ENCODE measurements around the gene LIMK2.
"Not testable (repeated sequence)": the region's sequence is repeated elsewhere in the genome, so short reads cannot be mapped to it uniquely, and the experiment has no call there.

Gene LIMK2

GRCh38 chr22:31241200-31241599, 29.1 kb downstream of the LIMK2 start:
- ChIA-PET CTCF (interaction anchor here (0.8 to 19.0 kb wide), 5 partner anchors 10 to 29 kb away, joined by 3 to 185 read pairs (median 10); partner anchors contain the start of gene LIMK2), POLR2A (interaction anchor here (0.7 kb wide), 2 partner anchors 11 to 12 kb away, joined by 3 read pairs; no protein-coding TSS in a partner anchor)
- Histone ChIP-seq H3K4me3 (ENCODE audit: control insufficient read depth in 1 of 7, extremely low read depth in 1 of 7, insufficient read depth in 4 of 7, low read depth in 2 of 7, low read length in 6 of 7) (no peak overlapping the region), H3K4me1 (ENCODE audit: control extremely low read depth in 1 of 4, control insufficient read depth in 4 of 4, insufficient read depth in 4 of 4, low read length in 3 of 4) (peaks cover 0 to 22% (median 10%) of the 10 kb centered on the region in 4 experiments), H3K9me3 (ENCODE audit: control extremely low read depth in 1 of 5, control insufficient read depth in 4 of 5, insufficient read depth in 2 of 5, low read depth in 1 of 5, low read length in 4 of 5) (no peaks in the 10 kb centered on the region), H3K36me3 (ENCODE audit: control insufficient read depth in 4 of 4, insufficient read depth in 4 of 4, low read length in 3 of 4) (peaks cover 0 to 40% (median 12%) of the 10 kb centered on the region in 4 experiments), H3K27me3 (replicated peaks in 2 of 5; ENCODE audit: control insufficient read depth in 4 of 5, insufficient read depth in 5 of 5, low read length in 4 of 5) (no peaks in the 10 kb centered on the region), H3K27ac (ENCODE audit: insufficient read depth in 1 of 2, low read depth in 1 of 2, low read length in 2 of 2, poor library complexity in 1 of 2, severe bottlenecking in 2 of 2) (no peak overlapping the region)
- DNase-seq: no peak
- 83% methylated on average over 1 of the region's 1 CpG for WGBS (ENCODE audit: insufficient coverage)

- ChIA-PET CTCF (interaction anchor here (1.0 to 19.0 kb wide), 2 partner anchors 14 to 28 kb away, joined by 3 to 185 read pairs; no protein-coding TSS in a partner anchor), POLR2A (interaction anchor here (0.7 kb wide), 1 partner anchor 10 kb away, joined by 3 read pairs; no protein-coding TSS in a partner anchor)
- Histone ChIP-seq H3K4me1 (ENCODE audit: control extremely low read depth in 1 of 4, control insufficient read depth in 4 of 4, insufficient read depth in 4 of 4, low read length in 3 of 4) (peaks cover 0 to 20% (median 9%) of the 10 kb centered on the region in 4 experiments), H3K36me3 (ENCODE audit: control insufficient read depth in 4 of 4, insufficient read depth in 4 of 4, low read length in 3 of 4) (peaks cover 0 to 41% (median 12%) of the 10 kb centered on the region in 4 experiments), H3K27ac (ENCODE audit: insufficient read depth in 1 of 2, low read depth in 1 of 2, low read length in 2 of 2, poor library complexity in 1 of 2, severe bottlenecking in 2 of 2) (no peak overlapping the region), H3K27me3 (replicated peaks in 2 of 5; ENCODE audit: control insufficient read depth in 4 of 5, insufficient read depth in 5 of 5, low read length in 4 of 5) (no peaks in the 10 kb centered on the region), H3K9me3 (ENCODE audit: control extremely low read depth in 1 of 5, control insufficient read depth in 4 of 5, insufficient read depth in 2 of 5, low read depth in 1 of 5, low read length in 4 of 5) (no peaks in the 10 kb centered on the region), H3K4me3 (ENCODE audit: control insufficient read depth in 1 of 7, extremely low read depth in 1 of 7, insufficient read depth in 4 of 7, low read depth in 2 of 7, low read length in 6 of 7) (no peak overlapping the region)
- no peak for DNase-seq
These were observed 29.8 kb downstream of the LIMK2 start for GRCh38 chr22:31241936-31242335.

- Histone ChIP-seq H3K27me3 (replicated peaks in 2 of 5; ENCODE audit: control insufficient read depth in 4 of 5, insufficient read depth in 5 of 5, low read length in 4 of 5) (no peaks in the 10 kb centered on the region), H3K27ac (ENCODE audit: insufficient read depth in 1 of 2, low read depth in 1 of 2, low read length in 2 of 2, poor library complexity in 1 of 2, severe bottlenecking in 2 of 2) (no peak overlapping the region), H3K4me1 (ENCODE audit: control extremely low read depth in 1 of 4, control insufficient read depth in 4 of 4, insufficient read depth in 4 of 4, low read length in 3 of 4) (peaks cover 0 to 25% (median 16%) of the 10 kb centered on the region in 4 experiments), H3K36me3 (ENCODE audit: control insufficient read depth in 4 of 4, insufficient read depth in 4 of 4, low read length in 3 of 4) (peaks cover 0 to 42% (median 12%) of the 10 kb centered on the region in 4 experiments), H3K9me3 (ENCODE audit: control extremely low read depth in 1 of 5, control insufficient read depth in 4 of 5, insufficient read depth in 2 of 5, low read depth in 1 of 5, low read length in 4 of 5) (no peaks in the 10 kb centered on the region), H3K4me3 (ENCODE audit: control insufficient read depth in 1 of 7, extremely low read depth in 1 of 7, insufficient read depth in 4 of 7, low read depth in 2 of 7, low read length in 6 of 7) (no peak overlapping the region)
- 95% methylated on average over 4 of the region's 5 CpGs for WGBS (ENCODE audit: insufficient coverage)
- CTCF ChIA-PET: interaction anchor here (1.4 to 19.0 kb wide), 3 partner anchors 10 to 27 kb away, joined by 5 to 185 read pairs (median 21); no protein-coding TSS in a partner anchor
- POLR2A ChIA-PET: no interaction called here
- DNase-seq: no peak
These were observed 31.4 kb downstream of the LIMK2 start for GRCh38 chr22:31243339-31244045.

- Histone ChIP-seq H3K4me3 (ENCODE audit: control insufficient read depth in 1 of 7, extremely low read depth in 1 of 7, insufficient read depth in 4 of 7, low read depth in 2 of 7, low read length in 6 of 7) (no peak overlapping the region), H3K4me1 (ENCODE audit: control extremely low read depth in 1 of 4, control insufficient read depth in 4 of 4, insufficient read depth in 4 of 4, low read length in 3 of 4) (peaks cover 0 to 28% (median 18%) of the 10 kb centered on the region in 4 experiments), H3K9me3 (ENCODE audit: control extremely low read depth in 1 of 5, control insufficient read depth in 4 of 5, insufficient read depth in 2 of 5, low read depth in 1 of 5, low read length in 4 of 5) (no peaks in the 10 kb centered on the region), H3K27me3 (replicated peaks in 2 of 5; ENCODE audit: control insufficient read depth in 4 of 5, insufficient read depth in 5 of 5, low read length in 4 of 5) (no peaks in the 10 kb centered on the region), H3K27ac (ENCODE audit: insufficient read depth in 1 of 2, low read depth in 1 of 2, low read length in 2 of 2, poor library complexity in 1 of 2, severe bottlenecking in 2 of 2) (no peak overlapping the region), H3K36me3 (ENCODE audit: control insufficient read depth in 4 of 4, insufficient read depth in 4 of 4, low read length in 3 of 4) (peaks cover 2 to 44% (median 14%) of the 10 kb centered on the region in 4 experiments)
- DNase-seq: no peak
- 100% methylated on average over 2 of the region's 9 CpGs for WGBS (ENCODE audit: insufficient coverage)
- POLR2A ChIA-PET: interaction anchor here (0.5 to 0.6 kb wide), 2 partner anchors 27 to 937 kb away, joined by 3 to 6 read pairs; no protein-coding TSS in a partner anchor
- CTCF ChIA-PET: interaction anchor here (0.7 to 19.0 kb wide), 7 partner anchors 9 to 1025 kb away, joined by 3 to 185 read pairs (median 5); no protein-coding TSS in a partner anchor
These were observed 32.2 kb downstream of the LIMK2 start for GRCh38 chr22:31244046-31244942.

GRCh38 chr22:31244943-31245451, 32.9 kb downstream of the LIMK2 start:
- no peak for DNase-seq
- CTCF ChIA-PET: interaction anchor here (0.6 to 19.0 kb wide), 7 partner anchors 9 to 1025 kb away, joined by 3 to 185 read pairs (median 3); no protein-coding TSS in a partner anchor
- no peaks in the 10 kb centered on the region for H3K27me3 ChIP-seq (replicated peaks in 2 of 5; ENCODE audit: control insufficient read depth in 4 of 5, insufficient read depth in 5 of 5, low read length in 4 of 5)
- 100% methylated on average over 3 of the region's 7 CpGs for WGBS (ENCODE audit: insufficient coverage)
- POLR2A ChIA-PET: interaction anchor here (0.5 to 0.6 kb wide), 2 partner anchors 28 to 938 kb away, joined by 3 to 6 read pairs; no protein-coding TSS in a partner anchor
- H3K4me3 ChIP-seq (ENCODE audit: control insufficient read depth in 1 of 7, extremely low read depth in 1 of 7, insufficient read depth in 4 of 7, low read depth in 2 of 7, low read length in 6 of 7): no peak overlapping the region
- no peak overlapping the region for H3K27ac ChIP-seq (ENCODE audit: insufficient read depth in 1 of 2, low read depth in 1 of 2, low read length in 2 of 2, poor library complexity in 1 of 2, severe bottlenecking in 2 of 2)
- peaks cover 0 to 28% (median 18%) of the 10 kb centered on the region in 4 experiments for H3K4me1 ChIP-seq (ENCODE audit: control extremely low read depth in 1 of 4, control insufficient read depth in 4 of 4, insufficient read depth in 4 of 4, low read length in 3 of 4)
- peaks cover 2 to 41% (median 16%) of the 10 kb centered on the region in 4 experiments for H3K36me3 ChIP-seq (ENCODE audit: control insufficient read depth in 4 of 4, insufficient read depth in 4 of 4, low read length in 3 of 4)
- H3K9me3 ChIP-seq (ENCODE audit: control extremely low read depth in 1 of 5, control insufficient read depth in 4 of 5, insufficient read depth in 2 of 5, low read depth in 1 of 5, low read length in 4 of 5): no peaks in the 10 kb centered on the region

GRCh38 chr22:31245998-31246397, 33.9 kb downstream of the LIMK2 start:
- H3K27ac ChIP-seq (ENCODE audit: insufficient read depth in 1 of 2, low read depth in 1 of 2, low read length in 2 of 2, poor library complexity in 1 of 2, severe bottlenecking in 2 of 2); POLR2A ChIA-PET; DNase-seq; H3K4me3 ChIP-seq (ENCODE audit: control insufficient read depth in 1 of 7, extremely low read depth in 1 of 7, insufficient read depth in 4 of 7, low read depth in 2 of 7, low read length in 6 of 7); H3K9me3 ChIP-seq (ENCODE audit: control extremely low read depth in 1 of 5, control insufficient read depth in 4 of 5, insufficient read depth in 2 of 5, low read depth in 1 of 5, low read length in 4 of 5); H3K27me3 ChIP-seq (replicated peaks in 2 of 5; ENCODE audit: control insufficient read depth in 4 of 5, insufficient read depth in 5 of 5, low read length in 4 of 5): not testable (repeated sequence)
- peaks cover 6 to 39% (median 19%) of the 10 kb centered on the region in 4 experiments for H3K36me3 ChIP-seq (ENCODE audit: control insufficient read depth in 4 of 4, insufficient read depth in 4 of 4, low read length in 3 of 4)
- 100% methylated on average over 2 of the region's 12 CpGs for WGBS (ENCODE audit: insufficient coverage)
- CTCF ChIA-PET: interaction anchor here (0.7 to 19.0 kb wide), 4 partner anchors 14 to 34 kb away, joined by 4 to 185 read pairs (median 10); partner anchors contain the start of gene LIMK2
- H3K4me1 ChIP-seq (ENCODE audit: control extremely low read depth in 1 of 4, control insufficient read depth in 4 of 4, insufficient read depth in 4 of 4, low read length in 3 of 4): peaks cover 0 to 28% (median 18%) of the 10 kb centered on the region in 4 experiments

Data from common myeloid progenitor, CD34-positive (primary cell).